Measurements from ENCODE around the gene DENND1C.

Gene DENND1C

DNA sequence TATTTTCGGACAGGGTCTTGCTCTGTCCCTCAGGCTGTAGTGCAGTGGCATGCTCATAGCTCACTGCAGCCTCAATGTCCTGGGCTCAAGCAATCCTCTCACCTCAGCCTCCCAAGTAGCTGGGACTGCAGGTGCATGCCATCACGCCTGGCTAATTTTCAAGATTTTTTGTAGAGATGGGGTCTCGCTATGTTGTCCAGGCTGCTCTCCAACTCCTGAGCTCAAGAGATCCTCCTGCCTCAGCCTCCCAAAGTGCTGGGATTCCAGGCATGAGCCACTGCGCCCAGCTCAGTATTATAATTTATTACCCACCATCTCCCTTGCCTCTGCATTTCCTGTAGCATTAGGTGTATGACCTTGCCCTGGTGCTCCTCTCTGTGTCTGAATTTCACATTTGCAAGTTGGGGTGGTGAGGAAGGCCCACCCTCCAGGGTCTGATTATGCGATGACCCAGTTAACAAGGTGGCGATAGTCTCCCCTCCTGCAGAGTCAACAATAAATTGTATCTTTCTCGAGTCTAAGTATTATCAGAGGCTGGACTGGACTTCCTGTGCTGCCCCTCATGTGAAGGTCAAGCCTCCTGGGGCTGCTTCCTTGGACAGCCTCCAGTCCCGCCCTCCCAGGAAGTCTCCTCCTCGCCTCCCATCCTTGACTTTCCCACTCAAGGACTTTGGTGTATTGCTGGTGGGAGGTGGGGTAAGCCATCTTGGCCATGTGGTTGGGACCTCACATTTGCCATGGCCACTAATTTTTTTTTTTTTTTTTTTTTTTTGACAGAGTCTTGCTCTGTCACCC, 22.0 kb upstream of the DENND1C start:
- DNase-seq, result no peak

DNA sequence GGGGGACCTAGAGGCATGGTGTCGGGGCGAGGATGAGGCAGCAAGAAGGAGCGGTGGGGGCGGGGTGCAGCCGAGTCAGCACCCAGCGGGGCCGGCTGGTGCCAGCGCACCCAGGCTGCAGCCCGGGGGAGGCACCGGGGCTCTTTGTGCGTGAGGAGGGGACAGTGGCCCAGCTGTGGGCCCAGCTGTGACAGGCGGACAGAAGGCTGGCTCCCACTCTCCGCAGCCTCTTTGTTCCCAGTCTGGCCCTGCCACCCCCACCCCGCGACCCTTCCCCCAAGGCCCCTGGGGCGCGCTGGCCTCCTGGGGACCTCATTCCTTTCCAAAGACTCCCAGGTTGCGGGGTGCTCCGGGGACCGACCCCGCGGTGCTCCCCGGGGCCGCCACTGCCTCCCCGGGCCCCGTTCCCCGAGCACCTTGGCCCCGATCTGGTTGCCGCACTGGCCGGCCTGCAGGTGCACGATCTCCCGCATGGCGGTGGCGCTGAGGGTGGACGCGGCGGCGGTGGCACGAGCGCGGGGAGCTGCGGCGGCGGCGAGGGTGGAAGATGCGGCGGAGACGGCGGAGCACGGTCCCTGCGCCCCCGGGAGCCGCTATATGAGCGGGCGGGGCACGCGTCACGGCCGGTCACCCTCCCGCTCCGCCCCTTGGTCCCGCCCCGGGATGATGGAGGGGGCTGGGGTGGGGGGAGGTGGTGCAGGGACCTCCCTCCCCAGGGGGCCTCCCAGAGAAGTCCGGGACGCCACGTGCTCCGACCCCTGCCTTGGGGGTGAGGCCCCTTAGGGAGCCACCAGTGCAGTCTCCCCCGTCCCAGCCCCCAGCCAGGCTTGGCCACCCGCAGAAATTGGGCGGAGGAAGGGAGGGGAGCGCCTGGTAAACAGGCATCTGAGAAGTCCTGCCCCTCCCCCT, 20.4 kb upstream of the DENND1C start, which contains the start of gene TUBB4A:
TSS of gene TUBB4A (minus strand) at position 570 of the 909 bp plus-strand sequence. CDS start at position 473, 97 bp downstream.
- DNase-seq, result no peak

GRCh38 chr19:6500837-6501739, 19.5 kb upstream of the DENND1C start:
- no peak for DNase-seq

- DNase-seq, result no peak
Observed at GRCh38 chr19:6499052-6499790, 17.6 kb upstream of the DENND1C start.

- no peak for DNase-seq
Observed at GRCh38 chr19:6498294-6499036, 16.9 kb upstream of the DENND1C start.

DNA sequence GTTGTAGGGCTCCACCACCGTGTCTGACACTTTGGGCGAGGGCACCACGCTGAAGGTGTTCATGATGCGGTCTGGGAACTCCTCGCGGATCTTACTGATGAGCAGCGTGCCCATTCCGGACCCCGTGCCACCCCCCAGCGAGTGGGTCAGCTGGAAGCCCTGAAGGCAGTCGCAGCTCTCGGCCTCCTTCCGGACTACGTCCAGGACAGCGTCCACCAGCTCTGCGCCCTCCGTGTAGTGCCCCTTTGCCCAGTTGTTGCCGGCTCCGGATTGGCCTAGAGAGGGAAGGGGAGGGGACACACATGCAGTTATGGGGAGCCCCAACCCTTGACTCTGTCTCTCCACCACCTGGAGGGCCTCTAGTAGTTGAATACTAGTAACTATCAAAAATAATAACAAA, 14.4 kb upstream of the DENND1C start:
- no peak for DNase-seq

- no peak for DNase-seq
Observed at GRCh38 chr19:6494438-6495036, 12.9 kb upstream of the DENND1C start.

GRCh38 chr19:6491802-6492592, 10.4 kb upstream of the DENND1C start:
- DNase-seq, result no peak

GRCh38 chr19:6490134-6490533, 8.5 kb upstream of the DENND1C start:
- no peak for DNase-seq

- no peak for DNase-seq
Observed at GRCh38 chr19:6489278-6490061, 7.9 kb upstream of the DENND1C start.

DNA sequence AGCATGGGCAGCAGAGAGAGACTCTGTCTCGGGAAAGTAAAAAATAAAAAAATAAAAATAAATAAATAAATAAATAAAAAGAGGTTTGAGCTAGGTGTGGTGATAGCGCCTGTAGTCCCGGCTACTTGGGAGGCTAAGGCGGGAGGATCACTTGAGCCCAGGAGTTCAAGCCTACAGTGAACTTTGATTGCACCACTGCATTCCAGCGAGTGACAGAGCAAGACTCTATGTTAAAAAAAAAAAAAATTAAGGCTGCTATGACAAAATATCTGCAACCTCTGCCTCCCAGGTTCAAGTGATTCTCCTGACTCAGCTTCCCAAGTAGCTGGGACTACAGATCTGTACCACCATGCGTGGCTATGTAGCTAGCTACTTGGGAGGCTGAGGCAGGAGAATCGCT, 3.2 kb upstream of the DENND1C start:
- no peak for DNase-seq

DNA sequence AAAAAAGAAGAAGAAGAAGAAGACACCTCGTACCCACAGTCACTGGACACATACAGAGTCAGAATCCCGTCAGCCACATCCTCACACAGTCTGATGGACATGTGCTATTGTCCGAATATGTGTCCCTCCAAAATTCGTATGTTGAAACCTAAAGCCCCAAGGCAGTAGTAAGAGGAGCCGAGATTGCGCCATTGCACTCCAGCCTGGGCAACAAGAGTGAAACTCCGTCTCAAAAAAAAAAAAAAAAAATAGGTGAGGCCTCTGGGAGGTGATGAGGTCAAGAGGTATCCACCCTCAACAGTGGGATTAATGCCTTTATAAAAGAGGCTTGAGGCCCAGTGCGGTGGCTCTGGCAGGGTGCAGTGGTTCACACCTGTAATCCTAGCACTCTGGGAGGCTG, 2.6 kb upstream of the DENND1C start:
- DNase-seq, result no peak

DNA sequence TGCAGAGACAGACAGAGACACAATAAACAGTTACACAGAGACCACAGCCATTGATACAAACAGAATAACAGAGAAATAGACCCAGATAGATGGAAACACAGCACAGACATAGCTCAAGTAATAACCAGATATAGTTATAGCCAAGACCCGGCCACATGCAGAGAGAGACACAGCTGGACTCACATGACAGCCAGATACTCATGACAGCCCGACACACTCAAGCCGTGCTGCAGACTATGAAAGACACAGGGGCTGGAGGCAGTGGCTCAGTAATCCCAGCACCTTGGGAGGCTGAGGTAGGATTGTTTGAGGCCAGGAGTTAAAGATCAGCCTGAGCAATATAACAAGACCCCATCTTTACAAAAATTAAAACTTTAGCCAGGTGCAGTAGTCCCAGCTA, 1.6 kb upstream of the DENND1C start:
- DNase-seq, result no peak

DNA sequence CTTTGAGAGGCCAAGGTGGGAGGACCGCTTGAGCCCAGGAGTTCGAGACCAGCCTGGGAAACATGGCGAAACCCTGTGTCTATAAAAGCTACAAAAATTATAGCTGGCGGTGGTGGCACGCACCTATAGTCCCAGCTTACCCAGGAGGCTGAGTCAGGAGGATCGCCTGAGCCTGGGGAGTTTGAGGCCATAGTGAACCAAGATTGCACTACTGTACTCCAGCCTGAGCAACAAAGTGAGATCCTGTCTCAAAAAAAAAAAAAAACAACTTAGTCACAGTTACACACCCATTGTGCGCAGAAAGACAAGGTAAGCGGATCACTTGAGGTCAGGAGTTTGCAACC, 728 bp upstream of the DENND1C start:
- no peak for DNase-seq

DNA sequence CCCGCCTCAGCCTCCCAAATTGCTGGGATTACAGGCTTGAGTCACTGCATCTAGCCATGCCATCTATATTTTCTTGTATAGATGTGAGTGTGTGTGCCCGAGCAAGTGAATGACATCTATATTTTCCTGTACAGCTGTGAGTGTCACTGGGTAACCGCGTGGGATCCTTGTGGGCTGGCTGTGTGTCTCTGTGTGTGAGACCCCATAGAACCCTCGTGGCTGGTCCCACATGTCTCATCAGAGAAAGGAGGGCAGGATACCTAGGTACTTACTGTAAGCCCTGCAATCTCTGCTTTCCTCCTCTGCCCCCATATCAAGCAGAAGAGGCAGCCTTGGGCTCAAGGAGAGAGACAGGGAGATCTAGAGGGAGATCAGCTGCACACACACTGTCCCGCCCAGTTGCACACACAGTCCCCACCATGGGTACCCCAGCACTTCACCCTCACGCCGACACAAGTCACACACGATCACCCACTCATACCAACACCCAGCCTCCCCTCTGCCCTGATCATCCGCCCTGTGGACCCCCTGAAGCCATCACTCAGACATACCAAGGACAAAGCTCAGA, 655 bp downstream of the DENND1C start:
- no peak for DNase-seq

DNA sequence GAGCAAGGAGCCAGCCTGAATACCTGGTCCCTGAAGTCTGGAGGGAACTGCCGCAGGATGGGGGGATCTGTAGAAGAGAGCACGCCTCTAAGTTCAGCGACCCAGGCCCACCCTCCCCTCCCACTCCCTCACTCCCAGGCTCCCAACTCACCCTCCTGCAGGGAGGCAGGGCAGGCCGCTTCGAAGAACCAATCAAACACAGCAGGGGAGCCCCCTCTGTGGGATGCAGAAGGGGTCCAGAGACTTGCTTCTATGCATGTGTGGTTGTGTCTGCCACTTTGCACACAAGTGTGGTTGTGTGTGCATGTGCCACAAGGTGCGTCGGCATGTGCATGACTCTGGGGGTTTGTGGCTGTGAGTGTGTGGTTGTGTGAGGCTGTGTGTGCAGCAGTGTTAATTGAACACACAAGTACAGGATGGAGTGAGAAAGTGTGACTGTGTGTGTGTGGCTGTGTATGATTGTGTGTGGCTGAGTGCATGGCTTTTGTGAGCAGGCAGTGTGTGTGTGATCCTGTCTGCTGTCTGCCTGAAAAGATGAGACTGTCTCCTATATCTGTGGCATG, 1.7 kb downstream of the DENND1C start:
- no peak for DNase-seq

- no peak for DNase-seq
Observed at GRCh38 chr19:6478815-6479214, 2.8 kb downstream of the DENND1C start.

- DNase-seq, result no peak
Observed at GRCh38 chr19:6476896-6477431, 4.6 kb downstream of the DENND1C start.
